OCI-LY7 (cell line): Measurements from ENCODE around the gene C1orf159. TPM values are rescaled to one million over a fixed set of nuclear protein-coding genes. Genes with fewer than 3 reads are reported as not detected.
"Not testable (repeated sequence)": the region's sequence is repeated elsewhere in the genome, so short reads cannot be mapped to it uniquely, and the experiment has no call there.

Experiments
- BruUV-seq: library from RNA; stranded (reverse); fragments of 400-500 nt; replicated peaks from 2 replicates; lab custom pipeline; 2021; lab: Mats Ljungman, UMichigan
- CTCF ChIA-PET: fragments of 300-600 bp; sonication (Branson Sonifier 250); formaldehyde crosslinking; loops from one replicate; lab custom pipeline; 2022; ENCODE audit warnings: antibody characterized with exemption; ENCODE audit not compliant: unreplicated experiment; lab: Charles Lee
- POLR2A ChIA-PET: fragments of 300-600 bp; sonication (Branson Sonifier 250); formaldehyde crosslinking; loops from one replicate; lab custom pipeline; 2022; ENCODE audit warnings: antibody characterized with exemption; lab: Charles Lee
- DNase-seq: peaks from one replicate; pipeline ENCODE4 v3.0.0-alpha.2; 2015; ENCODE audit warnings: low spot score
- H2AFZ ChIP-seq: fragments of 200-600 bp; sonication (generic), shearing (Covaris generic); 2 replicates; pipeline ENCODE4 v1.6.1; 2014; ENCODE audit warnings: mild to moderate bottlenecking, antibody characterized with exemption, low read length, moderate library complexity
- H3K27ac ChIP-seq: fragments of 200-600 bp; sonication (generic); 2 replicates; pipeline ENCODE4 v1.5.1; 2014; ENCODE audit warnings: mixed run types, low read depth, mild to moderate bottlenecking, moderate library complexity, low read length, inconsistent platforms; ENCODE audit not compliant: poor library complexity, severe bottlenecking
- H3K36me3 ChIP-seq: fragments of 200-600 bp; sonication (generic); 2 replicates; pipeline ENCODE4 v1.6.1; 2014; ENCODE audit warnings: mild to moderate bottlenecking, antibody characterized with exemption, low read length, moderate library complexity, mixed read lengths; ENCODE audit not compliant: insufficient read depth
- H3K4me1 ChIP-seq: fragments of 200-600 bp; sonication (generic); 2 replicates; pipeline ENCODE4 v1.5.1; 2014; ENCODE audit warnings: mild to moderate bottlenecking, low read length; ENCODE audit not compliant: insufficient read depth, poor library complexity, severe bottlenecking
- H3K4me2 ChIP-seq: fragments of 200-600 bp; sonication (generic); 2 replicates; pipeline ENCODE4 v1.6.1; 2014; ENCODE audit warnings: mild to moderate bottlenecking, low read length
- H3K4me3 ChIP-seq: fragments of 200-600 bp; sonication (generic); 2 replicates; pipeline ENCODE4 v1.5.1; 2014; ENCODE audit warnings: mild to moderate bottlenecking, low read depth, low read length; ENCODE audit not compliant: poor library complexity, severe bottlenecking
- H3K79me2 ChIP-seq: fragments of 200-600 bp; sonication (generic); 2 replicates; pipeline ENCODE4 v1.6.1; 2016; ENCODE audit warnings: low read depth, mild to moderate bottlenecking, low read length, moderate library complexity, mixed read lengths; ENCODE audit not compliant: insufficient read depth
- H3K9me2 ChIP-seq: fragments of 200-600 bp; sonication (generic); 2 replicates; pipeline ENCODE4 v1.6.1; 2016; ENCODE audit warnings: mild to moderate bottlenecking, low read length, mixed read lengths; ENCODE audit not compliant: insufficient read depth
- H3K9me3 ChIP-seq: fragments of 200-600 bp; sonication (generic); 2 replicates; pipeline ENCODE4 v1.6.1; 2014; ENCODE audit warnings: mild to moderate bottlenecking, mixed run types, low read length, mixed read lengths
- H4K20me1 ChIP-seq: fragments of 200-600 bp; sonication (generic); 2 replicates; pipeline ENCODE4 v1.6.1; 2014; ENCODE audit warnings: mild to moderate bottlenecking, antibody characterized with exemption, low read length, moderate library complexity, mixed read lengths; ENCODE audit not compliant: insufficient read depth
- EZH2phosphoT487 ChIP-seq: fragments of 200-600 bp; sonication (generic); IDR thresholded peaks from 2 replicates; pipeline ENCODE4 v1.6.1; 2018; ENCODE audit warnings: low read depth, borderline replicate concordance, mild to moderate bottlenecking, mixed run types, antibody characterized with exemption, low read length, moderate library complexity, mixed read lengths
- intact Hi-C: fragments of 100-400 bp; cut with micrococcal nuclease; formaldehyde crosslinking; loops from one replicate; pipeline ENCODE4 v1.10.0; 2022; ENCODE audit not compliant: unreplicated experiment
- total RNA-seq, 2 experiments: library from RNA; depleted of rRNA in 1 of 2; stranded (reverse); fragments of >200 nt in 1 of 2; shearing (Covaris generic) in 1 of 2; gene quantifications; 2 replicates each; pipeline ENCODE4 v1.2.3, GENCODE V29; 2014 to 2022
- TF ChIP-seq, protein P1 (sequence below): fragments of 200-600 bp; sonication (generic); conservative IDR thresholded peaks from 2 replicates; pipeline ENCODE4 v1.5.1; 2014; ENCODE audit warnings: mild to moderate bottlenecking, antibody characterized with exemption, low read length, moderate library complexity, mixed read lengths

Gene C1orf159
- total RNA-seq, 2 experiments from 2014 or later: 24.5 to 27.6 TPM

DNA sequence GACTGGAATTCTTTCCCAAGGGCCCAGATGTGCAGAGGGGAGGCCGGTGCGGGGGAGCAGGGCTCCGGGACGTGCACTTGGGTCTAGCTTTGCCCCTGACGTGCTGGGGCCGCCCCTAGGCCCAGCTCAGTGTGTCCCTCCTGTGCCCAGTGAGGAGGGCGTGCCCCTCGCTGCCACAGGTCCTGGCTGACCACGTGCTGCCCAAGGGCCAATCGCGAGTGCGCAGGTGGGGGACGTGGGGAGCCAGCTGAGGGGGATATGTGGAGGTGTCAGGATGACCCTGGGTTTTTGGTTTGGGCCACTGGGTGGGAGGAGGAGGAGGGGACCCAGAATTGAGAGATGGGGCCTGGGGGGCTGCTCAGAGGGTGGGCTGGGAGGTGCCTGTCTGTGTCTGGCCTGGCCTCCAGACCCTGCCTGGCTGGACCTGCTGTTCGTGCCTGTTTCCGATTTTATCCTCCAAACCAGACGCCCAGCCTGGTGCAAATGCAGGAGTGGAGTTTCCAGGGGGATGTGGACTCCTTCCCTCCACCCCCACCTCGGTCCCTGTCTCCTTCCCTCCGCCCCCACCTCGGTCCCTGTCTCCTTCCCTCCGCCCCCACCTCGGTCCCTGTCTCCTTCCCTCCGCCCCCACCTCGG lies 35.6 kb downstream of the C1orf159 start:
- ChIA-PET POLR2A (no interaction called here), CTCF (no interaction called here)
- BruUV-seq: no TSS peak
- H3K9me2 ChIP-seq: no peaks in the 10 kb centered on the region
- no peaks in the 10 kb centered on the region for H3K79me2 ChIP-seq
- H3K27ac ChIP-seq: no peak overlapping the region
- no peak for TF ChIP-seq EZH2phosphoT487
- TF ChIP-seq, protein P1, sequence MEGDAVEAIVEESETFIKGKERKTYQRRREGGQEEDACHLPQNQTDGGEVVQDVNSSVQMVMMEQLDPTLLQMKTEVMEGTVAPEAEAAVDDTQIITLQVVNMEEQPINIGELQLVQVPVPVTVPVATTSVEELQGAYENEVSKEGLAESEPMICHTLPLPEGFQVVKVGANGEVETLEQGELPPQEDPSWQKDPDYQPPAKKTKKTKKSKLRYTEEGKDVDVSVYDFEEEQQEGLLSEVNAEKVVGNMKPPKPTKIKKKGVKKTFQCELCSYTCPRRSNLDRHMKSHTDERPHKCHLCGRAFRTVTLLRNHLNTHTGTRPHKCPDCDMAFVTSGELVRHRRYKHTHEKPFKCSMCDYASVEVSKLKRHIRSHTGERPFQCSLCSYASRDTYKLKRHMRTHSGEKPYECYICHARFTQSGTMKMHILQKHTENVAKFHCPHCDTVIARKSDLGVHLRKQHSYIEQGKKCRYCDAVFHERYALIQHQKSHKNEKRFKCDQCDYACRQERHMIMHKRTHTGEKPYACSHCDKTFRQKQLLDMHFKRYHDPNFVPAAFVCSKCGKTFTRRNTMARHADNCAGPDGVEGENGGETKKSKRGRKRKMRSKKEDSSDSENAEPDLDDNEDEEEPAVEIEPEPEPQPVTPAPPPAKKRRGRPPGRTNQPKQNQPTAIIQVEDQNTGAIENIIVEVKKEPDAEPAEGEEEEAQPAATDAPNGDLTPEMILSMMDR: no peak
- H2AFZ ChIP-seq: no peak overlapping the region
- intact Hi-C loops: no loop called here
- no peak overlapping the region for H3K4me3 ChIP-seq
- no peaks in the 10 kb centered on the region for H3K36me3 ChIP-seq
- H3K4me2 ChIP-seq: no peak overlapping the region
- H4K20me1 ChIP-seq: no peaks in the 10 kb centered on the region
- no peaks in the 10 kb centered on the region for H3K4me1 ChIP-seq
- H3K9me3 ChIP-seq: no peaks in the 10 kb centered on the region
- DNase-seq: no peak

DNA sequence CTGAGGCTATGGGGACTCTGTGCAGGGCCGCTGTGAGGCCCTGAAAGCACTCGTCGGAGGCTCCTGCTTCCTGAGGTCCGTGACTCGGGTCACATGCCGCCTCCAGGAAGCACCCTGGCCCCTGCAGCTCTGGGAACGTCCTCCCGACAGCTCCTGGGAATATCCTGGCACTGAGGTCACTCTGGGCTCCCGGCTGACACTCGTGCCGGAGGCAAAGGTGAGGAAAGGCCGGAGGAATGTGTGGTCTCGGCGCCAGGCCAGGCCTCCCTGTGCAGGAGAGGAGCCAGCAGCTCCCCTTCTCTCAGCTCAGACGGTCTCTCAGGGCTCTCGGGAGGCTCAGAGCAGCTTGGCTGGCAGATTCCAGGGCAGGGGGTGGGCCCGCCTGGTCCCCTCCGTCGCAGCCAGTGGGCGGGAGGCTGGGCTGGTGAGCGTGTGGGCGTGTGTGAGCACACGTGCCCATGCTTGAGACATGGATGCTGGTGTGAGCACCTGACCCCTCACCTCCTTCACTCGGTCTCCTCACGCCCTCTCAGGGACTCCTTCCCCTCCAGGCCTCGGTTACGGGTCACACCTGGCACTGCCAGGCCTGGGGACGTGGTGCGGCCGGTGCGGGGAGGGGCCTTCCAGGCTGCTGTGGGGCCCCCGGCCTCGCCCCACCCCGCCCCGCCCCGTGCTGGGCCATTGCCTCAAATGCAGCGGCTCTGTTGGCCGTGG lies 36.3 kb downstream of the C1orf159 start:
- Histone ChIP-seq H3K4me1 (no peaks in the 10 kb centered on the region), H3K4me3 (no peak overlapping the region), H4K20me1 (no peaks in the 10 kb centered on the region), H3K27ac (no peak overlapping the region), H3K36me3 (no peaks in the 10 kb centered on the region), H3K9me2 (no peaks in the 10 kb centered on the region), H2AFZ (no peak overlapping the region), H3K9me3 (no peaks in the 10 kb centered on the region), H3K4me2 (no peak overlapping the region), H3K79me2 (no peaks in the 10 kb centered on the region)
- BruUV-seq: no TSS peak
- POLR2A ChIA-PET: no interaction called here
- intact Hi-C loops: no loop called here
- TF ChIP-seq, protein P1: no peak
- TF ChIP-seq EZH2phosphoT487: no peak
- no peak for DNase-seq
- CTCF ChIA-PET: interaction anchor here (0.6 kb wide), 1 partner anchor 171 kb away, joined by 3 read pairs; no protein-coding TSS in a partner anchor

DNA sequence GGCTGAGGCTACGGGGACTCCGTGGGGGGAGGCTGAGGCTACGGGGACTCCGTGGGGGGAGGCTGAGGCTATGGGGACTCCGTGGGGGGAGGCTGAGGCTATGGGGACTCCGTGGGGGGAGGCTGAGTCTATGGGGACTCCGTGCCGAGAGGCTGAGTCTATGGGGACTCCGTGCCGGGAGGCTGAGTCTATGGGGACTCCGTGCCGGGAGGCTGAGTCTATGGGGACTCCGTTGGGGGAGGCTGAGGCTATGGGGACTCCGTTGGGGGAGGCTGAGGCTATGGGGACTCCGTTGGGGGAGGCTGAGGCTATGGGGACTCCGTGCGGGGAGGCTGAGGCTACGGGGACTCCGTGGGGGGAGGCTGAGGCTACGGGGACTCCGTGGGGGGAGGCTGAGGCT lies 38.5 kb downstream of the C1orf159 start:
- H3K9me3 ChIP-seq, H3K36me3 ChIP-seq, CTCF ChIA-PET, H3K4me3 ChIP-seq, H3K27ac ChIP-seq, H3K79me2 ChIP-seq, H3K4me1 ChIP-seq, H2AFZ ChIP-seq, BruUV-seq, H4K20me1 ChIP-seq, H3K9me2 ChIP-seq, intact Hi-C loops, H3K4me2 ChIP-seq, DNase-seq, POLR2A ChIA-PET: not testable (repeated sequence)
